ENCODE measurements around the gene COL23A1.

COL23A1 gene

DNA sequence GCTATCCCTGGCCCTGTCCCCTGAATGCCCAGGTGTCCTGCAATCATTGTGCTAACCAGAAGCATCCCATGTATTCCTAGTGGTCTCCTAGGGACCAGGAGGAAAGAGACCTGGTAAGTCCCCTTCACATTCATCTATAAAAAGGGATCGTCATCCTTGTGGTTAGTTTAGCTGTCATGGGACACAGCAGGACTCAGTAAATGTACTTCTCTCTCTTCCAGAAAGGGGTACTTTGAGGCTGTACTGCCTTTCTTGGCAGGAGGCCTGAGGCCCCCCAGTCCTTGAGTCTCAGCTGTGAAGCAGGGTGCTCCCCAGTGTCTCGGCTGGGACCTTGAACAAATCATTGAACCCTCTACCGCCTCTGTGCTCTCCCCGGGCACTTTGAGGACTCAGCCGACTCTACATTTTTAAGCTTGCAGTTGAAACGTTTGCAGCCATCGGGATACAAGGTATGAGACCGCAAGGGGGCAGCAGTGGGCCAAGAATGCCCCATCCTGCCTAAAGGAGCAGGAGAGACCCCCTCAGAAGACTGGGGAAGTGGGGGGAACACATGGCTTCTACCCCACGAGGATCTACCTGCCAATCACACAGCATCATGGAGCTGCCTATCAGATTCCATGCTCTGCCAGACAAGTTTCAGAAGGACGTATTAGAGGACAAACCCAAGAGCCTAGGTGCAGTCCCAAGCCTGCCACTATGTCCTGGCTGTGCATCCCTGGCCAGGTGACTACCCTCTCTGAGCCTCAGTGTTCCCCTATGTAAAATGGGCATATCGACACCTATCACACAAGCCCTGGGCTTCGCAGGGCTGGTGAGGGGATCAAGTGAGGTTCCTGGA is 355.2 kb downstream of the COL23A1 start:
- H3K36me3 ChIP-seq (replicated peaks; ENCODE audit: low read depth, low read length): peaks cover 14% of the 10 kb centered on the region
- H3K4me2 ChIP-seq (ENCODE audit: low read length): peak overlapping the region; percentile 57
- H3K9ac ChIP-seq (ENCODE audit: low read length): peak overlapping the region; percentile 22; the same call in 1 of the 2 replicates
- no peaks in the 10 kb centered on the region for H3K27me3 ChIP-seq (ENCODE audit: low read depth, low read length)
- peaks cover 21% of the 10 kb centered on the region for H3K4me1 ChIP-seq (ENCODE audit: low read length)
- H3K9me3 ChIP-seq (ENCODE audit: insufficient read depth, low read length): no peaks in the 10 kb centered on the region
- H3K4me3 ChIP-seq (ENCODE audit: low read length): no peak overlapping the region
- H3K79me2 ChIP-seq (ENCODE audit: low read length): peaks cover 22% of the 10 kb centered on the region
- H4K20me1 ChIP-seq (ENCODE audit: insufficient read depth, low read length): peaks cover 7% of the 10 kb centered on the region
- peak overlapping the region; percentile 86 for H2AFZ ChIP-seq (ENCODE audit: low read depth, low read length)
- TF ChIP-seq EZH2phosphoT487 (IDR thresholded peaks at IDR 0.05; ENCODE audit: low read depth): no peak
- TF ChIP-seq, protein P1, sequence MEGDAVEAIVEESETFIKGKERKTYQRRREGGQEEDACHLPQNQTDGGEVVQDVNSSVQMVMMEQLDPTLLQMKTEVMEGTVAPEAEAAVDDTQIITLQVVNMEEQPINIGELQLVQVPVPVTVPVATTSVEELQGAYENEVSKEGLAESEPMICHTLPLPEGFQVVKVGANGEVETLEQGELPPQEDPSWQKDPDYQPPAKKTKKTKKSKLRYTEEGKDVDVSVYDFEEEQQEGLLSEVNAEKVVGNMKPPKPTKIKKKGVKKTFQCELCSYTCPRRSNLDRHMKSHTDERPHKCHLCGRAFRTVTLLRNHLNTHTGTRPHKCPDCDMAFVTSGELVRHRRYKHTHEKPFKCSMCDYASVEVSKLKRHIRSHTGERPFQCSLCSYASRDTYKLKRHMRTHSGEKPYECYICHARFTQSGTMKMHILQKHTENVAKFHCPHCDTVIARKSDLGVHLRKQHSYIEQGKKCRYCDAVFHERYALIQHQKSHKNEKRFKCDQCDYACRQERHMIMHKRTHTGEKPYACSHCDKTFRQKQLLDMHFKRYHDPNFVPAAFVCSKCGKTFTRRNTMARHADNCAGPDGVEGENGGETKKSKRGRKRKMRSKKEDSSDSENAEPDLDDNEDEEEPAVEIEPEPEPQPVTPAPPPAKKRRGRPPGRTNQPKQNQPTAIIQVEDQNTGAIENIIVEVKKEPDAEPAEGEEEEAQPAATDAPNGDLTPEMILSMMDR (IDR thresholded peaks at IDR 0.05; ENCODE audit: low read depth, low read length): peak; percentile 88
- H3K27ac ChIP-seq (ENCODE audit: low read length): no peak overlapping the region

DNA sequence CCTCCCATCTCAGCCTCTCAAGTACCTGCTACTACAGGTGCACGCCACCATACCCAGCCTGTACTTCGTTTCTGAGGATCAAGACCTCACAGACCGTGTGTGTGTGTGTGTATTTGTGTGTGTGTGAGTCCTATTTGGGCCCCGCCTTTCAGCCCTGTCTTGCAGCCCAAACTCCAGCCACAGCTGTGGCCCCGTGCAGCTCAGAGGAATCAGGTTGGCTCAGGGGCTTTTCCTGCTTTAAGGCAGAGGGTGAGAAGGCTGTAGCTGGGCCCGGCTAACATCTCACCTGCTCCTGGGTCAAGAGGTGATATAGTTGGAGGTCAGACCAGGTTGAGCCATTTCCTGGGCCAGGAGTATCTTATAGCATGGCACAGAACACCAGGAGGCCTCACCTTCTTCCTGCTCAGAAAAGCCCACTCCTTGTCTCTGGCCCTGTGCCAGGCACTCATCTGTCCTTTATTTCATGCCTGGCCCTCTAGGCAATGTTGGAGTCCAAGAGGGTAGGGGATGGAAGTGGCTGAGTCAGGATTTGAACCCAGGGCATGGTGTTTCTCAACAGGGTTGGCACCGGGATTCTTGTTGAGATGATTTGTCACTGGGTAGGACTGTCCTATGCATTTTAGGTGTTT is 356.0 kb downstream of the COL23A1 start:
- Histone ChIP-seq H3K9ac (ENCODE audit: low read length) (no peak overlapping the region), H3K4me1 (ENCODE audit: low read length) (peaks cover 21% of the 10 kb centered on the region), H3K79me2 (ENCODE audit: low read length) (peaks cover 29% of the 10 kb centered on the region), H3K4me3 (ENCODE audit: low read length) (no peak overlapping the region), H3K27ac (ENCODE audit: low read length) (no peak overlapping the region), H3K9me3 (ENCODE audit: insufficient read depth, low read length) (no peaks in the 10 kb centered on the region), H2AFZ (ENCODE audit: low read depth, low read length) (peak overlapping the region; percentile 86), H3K36me3 (replicated peaks; ENCODE audit: low read depth, low read length) (peaks cover 21% of the 10 kb centered on the region), H3K27me3 (ENCODE audit: low read depth, low read length) (no peaks in the 10 kb centered on the region), H3K4me2 (ENCODE audit: low read length) (no peak overlapping the region), H4K20me1 (ENCODE audit: insufficient read depth, low read length) (peaks cover 7% of the 10 kb centered on the region)
- no peak for TF ChIP-seq EZH2phosphoT487 (IDR thresholded peaks at IDR 0.05; ENCODE audit: low read depth)
- TF ChIP-seq, protein P1 (IDR thresholded peaks at IDR 0.05; ENCODE audit: low read depth, low read length): no peak

DNA sequence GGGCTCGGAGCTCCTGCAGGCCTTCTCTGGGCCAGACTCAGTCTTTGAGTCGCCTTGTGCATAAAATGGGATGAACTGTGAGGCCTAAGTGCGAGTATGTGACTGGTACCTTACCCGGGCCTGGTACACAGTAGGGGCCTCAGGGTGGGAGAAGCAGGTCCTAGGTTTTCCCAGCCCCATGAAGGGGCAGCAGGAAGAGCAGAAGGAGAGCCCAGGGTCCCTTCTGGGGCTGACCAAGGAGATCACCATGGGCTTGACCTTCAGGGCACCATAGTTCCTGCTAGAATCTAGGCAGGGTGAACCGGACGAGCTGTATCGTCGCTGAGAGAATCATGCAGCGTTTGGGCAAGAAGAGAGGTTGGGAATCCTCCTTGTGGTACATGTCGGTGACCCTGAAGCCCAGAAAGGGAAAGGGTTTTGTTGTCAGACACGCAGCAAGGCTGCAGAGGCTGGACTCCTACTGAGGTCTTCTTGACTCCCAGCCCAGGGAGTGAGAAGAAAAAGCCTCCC is 357.2 kb downstream of the COL23A1 start:
- Histone ChIP-seq H3K27ac (ENCODE audit: low read length) (peak overlapping the region; percentile 84), H3K79me2 (ENCODE audit: low read length) (peaks cover 32% of the 10 kb centered on the region), H4K20me1 (ENCODE audit: insufficient read depth, low read length) (peaks cover 7% of the 10 kb centered on the region), H3K4me2 (ENCODE audit: low read length) (peak overlapping the region; percentile 91), H3K4me3 (ENCODE audit: low read length) (peak overlapping the region; percentile 99), H3K9ac (ENCODE audit: low read length) (peak overlapping the region; percentile 99), H3K36me3 (replicated peaks; ENCODE audit: low read depth, low read length) (peaks cover 31% of the 10 kb centered on the region), H2AFZ (ENCODE audit: low read depth, low read length) (peak overlapping the region; percentile 67; the same call in 1 of the 2 replicates), H3K9me3 (ENCODE audit: insufficient read depth, low read length) (no peaks in the 10 kb centered on the region), H3K27me3 (ENCODE audit: low read depth, low read length) (no peaks in the 10 kb centered on the region), H3K4me1 (ENCODE audit: low read length) (peaks cover 21% of the 10 kb centered on the region)
- TF ChIP-seq EZH2phosphoT487 (IDR thresholded peaks at IDR 0.05; ENCODE audit: low read depth): no peak

DNA sequence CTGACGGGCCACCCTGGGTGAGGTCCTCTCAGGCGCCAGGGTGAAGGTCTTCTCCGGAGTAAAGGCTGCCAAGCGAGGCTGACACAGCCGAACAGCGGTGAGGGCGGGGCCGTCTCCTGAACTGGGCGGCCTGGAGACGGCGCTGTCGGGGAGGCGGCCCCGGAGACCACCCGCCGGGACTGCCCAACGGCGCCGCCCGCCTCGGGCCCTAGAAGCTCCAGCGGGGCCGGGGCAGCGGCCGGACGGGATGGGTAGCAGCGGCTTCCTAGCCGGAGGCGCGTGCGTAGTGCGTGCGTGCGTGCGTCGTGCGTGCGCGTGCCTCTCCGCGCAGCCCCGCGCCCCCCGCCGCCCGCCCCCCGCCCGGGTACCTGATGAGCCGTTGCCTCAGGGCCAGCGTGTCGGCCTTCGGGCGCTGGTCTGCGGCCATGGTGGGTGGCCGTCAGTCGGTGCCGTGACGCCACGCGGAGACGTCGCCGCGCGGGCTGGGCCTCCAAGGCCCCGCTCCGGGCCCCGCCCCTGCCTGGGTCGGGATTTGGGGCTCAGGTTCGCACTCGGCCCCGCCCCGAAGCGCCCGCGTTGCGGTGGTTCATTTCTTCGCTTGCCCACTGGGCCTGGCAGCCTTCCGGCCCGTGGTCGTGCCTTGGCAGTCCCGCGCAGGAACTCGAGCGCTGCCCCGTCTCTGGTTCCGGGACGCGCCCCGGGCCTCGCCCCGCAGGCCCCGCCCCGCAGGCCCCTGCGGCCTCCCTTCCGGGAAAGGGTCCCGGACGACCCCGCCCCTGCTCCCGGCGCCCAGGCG is 357.9 kb downstream of the COL23A1 start, which contains the start of gene PHYKPL:
Gene PHYKPL, minus strand, starts transcription at position 679 of the 796 bp plus-strand sequence. Its CDS starts 252 bp downstream, at position 427.
- peak within 1 kb of the TSS; percentile 84 for H3K27ac ChIP-seq (ENCODE audit: low read length)
- peaks cover 35% of the 10 kb centered on the region for H3K79me2 ChIP-seq (ENCODE audit: low read length)
- H3K4me2 ChIP-seq (ENCODE audit: low read length): peak within 1 kb of the TSS; percentile 91
- TF ChIP-seq, protein P1 (IDR thresholded peaks at IDR 0.05; ENCODE audit: low read depth, low read length): no peak
- TF ChIP-seq EZH2phosphoT487 (IDR thresholded peaks at IDR 0.05; ENCODE audit: low read depth): no peak
- H2AFZ ChIP-seq (ENCODE audit: low read depth, low read length): peak within 1 kb of the TSS; percentile 81; the same call in 1 of the 2 replicates
- no peaks in the 10 kb centered on the region for H3K27me3 ChIP-seq (ENCODE audit: low read depth, low read length)
- H4K20me1 ChIP-seq (ENCODE audit: insufficient read depth, low read length): peaks cover 10% of the 10 kb centered on the region
- no peaks in the 10 kb centered on the region for H3K9me3 ChIP-seq (ENCODE audit: insufficient read depth, low read length)
- peak within 1 kb of the TSS; percentile 99 for H3K4me3 ChIP-seq (ENCODE audit: low read length)
- H3K4me1 ChIP-seq (ENCODE audit: low read length): peaks cover 21% of the 10 kb centered on the region
- peaks cover 37% of the 10 kb centered on the region for H3K36me3 ChIP-seq (replicated peaks; ENCODE audit: low read depth, low read length)
- peak within 1 kb of the TSS; percentile 99 for H3K9ac ChIP-seq (ENCODE audit: low read length)

All from OCI-LY3 (cell line).